Kidney (tissue), 14 donors: Measurements from ENCODE around the gene ZFP92. TPM values are rescaled to one million over a fixed set of nuclear protein-coding genes. Genes with fewer than 3 reads are reported as not detected.
A peak's percentile ranks its signal among the peaks of the same experiment; 100 is the strongest.

Experiments
- DNase-seq, 5 donors: peaks; one replicate each; pipeline ENCODE4 v3.0.0-alpha.2; 2013 to 2020
- FAIRE-seq: peaks from 2 replicates; lab custom pipeline; 2012; peaks lifted over from hg19 to GRCh38; lab: Jason Lieb, UNC
- H3K27ac ChIP-seq, 2 donors: one replicate each; pipeline ENCODE4 v1.7.0; 2013; ENCODE audit warnings: low read depth in 2 of 2, low read length in 2 of 2, inconsistent platforms in 1 of 2
- H3K27me3 ChIP-seq: one replicate; pipeline ENCODE4 v1.7.1; 2013; ENCODE audit warnings: low read length, inconsistent platforms; ENCODE audit not compliant: control insufficient read depth, insufficient read depth
- H3K36me3 ChIP-seq, 3 donors: one replicate each; pipeline versions ENCODE4 v1.7.0 to v1.7.1; 2013; ENCODE audit warnings: low read length in 3 of 3, control low read depth in 1 of 3, inconsistent platforms in 1 of 3; ENCODE audit not compliant: insufficient read depth in 3 of 3, control insufficient read depth in 2 of 3
- H3K4me1 ChIP-seq, 3 donors: one replicate each; pipeline versions ENCODE4 v1.7.0 to v1.7.1; 2013; ENCODE audit warnings: low read length in 3 of 3, inconsistent platforms in 1 of 3, low read depth in 1 of 3; ENCODE audit not compliant: control insufficient read depth in 2 of 3, insufficient read depth in 2 of 3
- H3K4me3 ChIP-seq, 3 donors: one replicate each; pipeline versions ENCODE4 v1.7.0 to v1.8.1; 2013; ENCODE audit warnings: low read length in 3 of 3, control low read depth in 1 of 3, inconsistent platforms in 1 of 3
- H3K9ac ChIP-seq, 3 donors: one replicate each; pipeline versions ENCODE4 v1.7.0 to v1.7.1; 2013; ENCODE audit warnings: low read length in 3 of 3, control low read depth in 1 of 3, inconsistent platforms in 1 of 3
- H3K9me3 ChIP-seq, 3 donors: one replicate each; pipeline versions ENCODE4 v1.7.0 to v1.7.1; 2013; ENCODE audit warnings: low read length in 3 of 3, control low read depth in 1 of 3, inconsistent platforms in 1 of 3; ENCODE audit not compliant: control insufficient read depth in 2 of 3, insufficient read depth in 1 of 3
- CTCF ChIP-seq: IDR thresholded peaks from 3 replicates; pipeline ENCODE4 v1.5.1; 2012; ENCODE audit warnings: mild to moderate bottlenecking, moderate library complexity, borderline replicate concordance; ENCODE audit not compliant: insufficient read depth; ENCODE audit errors: extremely low read depth
- intact Hi-C: fragments of 100-400 bp; cut with DNase I; formaldehyde crosslinking; loops from one replicate; pipeline ENCODE4 v1.11.1; 2022
- polyA plus RNA-seq: library from polyadenylated mRNA; stranded (reverse); fragments of 350-450 nt; fragmentation: Illumina TruSeq; extraction: RNeasy Lipid Tissue Mini Kit (QIAGEN cat#74804); gene quantifications from one replicate; pipeline ENCODE4 v1.2.3, GENCODE V29; 2014; ENCODE audit warnings: low read depth, low replicate concordance; ENCODE audit not compliant: insufficient read depth
- total RNA-seq: library from RNA; stranded (reverse); fragmentation: NEBNext Ultra II Directional; extraction: Animal tissue kit (Norgen Biotek cat#: 25700); gene quantifications from one replicate; pipeline ENCODE4 v1.2.1, GENCODE V29; 2021
- donor health status: control.
- donor health status: control.
- donor health status: control.
- donor health status: control.
- donor health status: control.
- donor health status: DM: yes; HTN: yes; CAD: no.
- donor health status: Normal renal cell carcinoma (clear cell type).

The ZFP92 gene
- total and polyA plus RNA-seq, 2 donors from 2014 or later: 0.47 to 0.91 TPM

- H3K27ac ChIP-seq: no peak overlapping the region
- DNase-seq (peak in 1 of 5 donors; percentile 38), FAIRE-seq (no peak)
- no peak for TF ChIP-seq CTCF
- peaks cover 0 to 6% (median 0%) of the 10 kb centered on the region in 3 donors for H3K9me3 ChIP-seq
- intact Hi-C loops: no loop called here
- H3K4me3 ChIP-seq: no peak overlapping the region
- H3K36me3 ChIP-seq: no peaks in the 10 kb centered on the region
- no peaks in the 10 kb centered on the region for H3K4me1 ChIP-seq
- no peaks in the 10 kb centered on the region for H3K27me3 ChIP-seq
- no peak overlapping the region for H3K9ac ChIP-seq
Observed at GRCh38 chrX:153394612-153395011, 16.7 kb upstream of the ZFP92 start.

- DNase-seq (peak in 1 of 5 donors; percentile 39), FAIRE-seq (no peak)
- no peaks in the 10 kb centered on the region for H3K4me1 ChIP-seq
- no peak overlapping the region for H3K4me3 ChIP-seq
- no peak overlapping the region for H3K9ac ChIP-seq
- intact Hi-C loops: no loop called here
- H3K9me3 ChIP-seq: peaks cover 0 to 4% (median 0%) of the 10 kb centered on the region in 3 donors
- no peak overlapping the region for H3K27ac ChIP-seq
- H3K27me3 ChIP-seq: no peaks in the 10 kb centered on the region
- H3K36me3 ChIP-seq: no peaks in the 10 kb centered on the region
- TF ChIP-seq CTCF: no peak
Observed at GRCh38 chrX:153395613-153396319, 15.5 kb upstream of the ZFP92 start.

GRCh38 chrX:153396320-153397195 is 14.7 kb upstream of the ZFP92 start:
- peak in 1 of 5 donors; percentile 61 for DNase-seq
- TF ChIP-seq CTCF: no peak
- no peak for FAIRE-seq
- Histone ChIP-seq H3K4me1 (no peaks in the 10 kb centered on the region), H3K9me3 (peaks cover 0 to 2% (median 0%) of the 10 kb centered on the region in 3 donors), H3K4me3 (no peak overlapping the region), H3K36me3 (no peaks in the 10 kb centered on the region), H3K27me3 (no peaks in the 10 kb centered on the region), H3K27ac (no peak overlapping the region), H3K9ac (no peak overlapping the region)
- intact Hi-C loops: no loop called here
